ENCODE measurements around the gene ATP5IF1.

ATP5IF1 gene

DNA sequence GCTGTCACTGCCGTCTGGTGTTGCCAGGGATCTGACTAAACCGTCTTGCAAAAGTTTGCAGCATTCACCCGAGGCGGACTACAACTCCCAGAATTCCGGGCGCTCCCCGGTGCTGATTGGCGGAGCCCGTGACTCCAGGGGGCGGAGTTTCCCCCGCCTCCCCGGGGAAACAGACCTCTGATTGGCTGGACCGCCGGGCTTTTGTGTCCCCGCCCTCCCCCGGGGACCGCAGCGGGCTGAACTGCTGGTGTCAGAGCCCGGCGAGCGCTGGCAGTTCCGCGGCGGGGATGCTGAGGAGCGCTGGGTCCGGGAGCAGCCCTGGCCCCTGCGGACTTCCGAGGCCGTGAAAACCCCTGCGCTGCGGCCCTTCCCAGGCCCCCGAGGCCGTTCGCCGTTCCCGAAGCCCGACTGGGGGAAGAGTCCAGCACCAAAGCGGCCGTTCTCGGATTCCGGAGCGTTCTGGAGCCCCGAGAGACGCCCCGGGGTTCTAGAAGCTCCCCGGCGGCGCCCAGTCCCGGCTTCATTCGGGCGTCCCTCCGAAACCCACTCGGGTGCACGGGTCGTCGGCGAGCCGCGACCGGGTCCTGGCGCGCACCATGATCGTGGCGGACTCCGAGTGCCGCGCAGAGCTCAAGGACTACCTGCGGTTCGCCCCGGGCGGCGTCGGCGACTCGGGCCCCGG lies 23.5 kb downstream of the ATP5IF1 start, which contains the start of gene SESN2:
TSS of gene SESN2 (plus strand) at position 267 of the 682 bp plus-strand sequence. CDS start at position 597, 330 bp downstream.
- TF ChIP-seq POLR2AphosphoS5 (IDR thresholded peaks at IDR 0.05; ENCODE audit: low read depth) (peak; percentile 81; the same call in 1 of the 2 replicates), SPI1 (IDR thresholded peaks at IDR 0.05; ENCODE audit: borderline replicate concordance, low read depth) (no peak), GABPA (IDR thresholded peaks at IDR 0.05; ENCODE audit: low read depth) (no peak)
- TF ChIP-seq, protein P1, sequence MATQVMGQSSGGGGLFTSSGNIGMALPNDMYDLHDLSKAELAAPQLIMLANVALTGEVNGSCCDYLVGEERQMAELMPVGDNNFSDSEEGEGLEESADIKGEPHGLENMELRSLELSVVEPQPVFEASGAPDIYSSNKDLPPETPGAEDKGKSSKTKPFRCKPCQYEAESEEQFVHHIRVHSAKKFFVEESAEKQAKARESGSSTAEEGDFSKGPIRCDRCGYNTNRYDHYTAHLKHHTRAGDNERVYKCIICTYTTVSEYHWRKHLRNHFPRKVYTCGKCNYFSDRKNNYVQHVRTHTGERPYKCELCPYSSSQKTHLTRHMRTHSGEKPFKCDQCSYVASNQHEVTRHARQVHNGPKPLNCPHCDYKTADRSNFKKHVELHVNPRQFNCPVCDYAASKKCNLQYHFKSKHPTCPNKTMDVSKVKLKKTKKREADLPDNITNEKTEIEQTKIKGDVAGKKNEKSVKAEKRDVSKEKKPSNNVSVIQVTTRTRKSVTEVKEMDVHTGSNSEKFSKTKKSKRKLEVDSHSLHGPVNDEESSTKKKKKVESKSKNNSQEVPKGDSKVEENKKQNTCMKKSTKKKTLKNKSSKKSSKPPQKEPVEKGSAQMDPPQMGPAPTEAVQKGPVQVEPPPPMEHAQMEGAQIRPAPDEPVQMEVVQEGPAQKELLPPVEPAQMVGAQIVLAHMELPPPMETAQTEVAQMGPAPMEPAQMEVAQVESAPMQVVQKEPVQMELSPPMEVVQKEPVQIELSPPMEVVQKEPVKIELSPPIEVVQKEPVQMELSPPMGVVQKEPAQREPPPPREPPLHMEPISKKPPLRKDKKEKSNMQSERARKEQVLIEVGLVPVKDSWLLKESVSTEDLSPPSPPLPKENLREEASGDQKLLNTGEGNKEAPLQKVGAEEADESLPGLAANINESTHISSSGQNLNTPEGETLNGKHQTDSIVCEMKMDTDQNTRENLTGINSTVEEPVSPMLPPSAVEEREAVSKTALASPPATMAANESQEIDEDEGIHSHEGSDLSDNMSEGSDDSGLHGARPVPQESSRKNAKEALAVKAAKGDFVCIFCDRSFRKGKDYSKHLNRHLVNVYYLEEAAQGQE (IDR thresholded peaks at IDR 0.05; ENCODE audit: insufficient replicate concordance, low read depth): peak; percentile 48
- TF ChIP-seq, protein P2, sequence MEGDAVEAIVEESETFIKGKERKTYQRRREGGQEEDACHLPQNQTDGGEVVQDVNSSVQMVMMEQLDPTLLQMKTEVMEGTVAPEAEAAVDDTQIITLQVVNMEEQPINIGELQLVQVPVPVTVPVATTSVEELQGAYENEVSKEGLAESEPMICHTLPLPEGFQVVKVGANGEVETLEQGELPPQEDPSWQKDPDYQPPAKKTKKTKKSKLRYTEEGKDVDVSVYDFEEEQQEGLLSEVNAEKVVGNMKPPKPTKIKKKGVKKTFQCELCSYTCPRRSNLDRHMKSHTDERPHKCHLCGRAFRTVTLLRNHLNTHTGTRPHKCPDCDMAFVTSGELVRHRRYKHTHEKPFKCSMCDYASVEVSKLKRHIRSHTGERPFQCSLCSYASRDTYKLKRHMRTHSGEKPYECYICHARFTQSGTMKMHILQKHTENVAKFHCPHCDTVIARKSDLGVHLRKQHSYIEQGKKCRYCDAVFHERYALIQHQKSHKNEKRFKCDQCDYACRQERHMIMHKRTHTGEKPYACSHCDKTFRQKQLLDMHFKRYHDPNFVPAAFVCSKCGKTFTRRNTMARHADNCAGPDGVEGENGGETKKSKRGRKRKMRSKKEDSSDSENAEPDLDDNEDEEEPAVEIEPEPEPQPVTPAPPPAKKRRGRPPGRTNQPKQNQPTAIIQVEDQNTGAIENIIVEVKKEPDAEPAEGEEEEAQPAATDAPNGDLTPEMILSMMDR (IDR thresholded peaks at IDR 0.05; ENCODE audit: insufficient read depth, low read length): no peak
- Histone ChIP-seq H3K27me3 (ENCODE audit: insufficient read depth, poor library complexity, severe bottlenecking) (no peaks in the 10 kb centered on the region), H3K27ac (replicated peaks) (peak within 1 kb of the TSS; percentile 65), H3K4me3 (replicated peaks; ENCODE audit: insufficient read depth, low read length) (peak within 1 kb of the TSS; percentile 76)
- peak; percentile 95 to 99 for DNase-seq (ENCODE audit: low read depth in 1 of 2, low spot score in 1 of 2)

DNA sequence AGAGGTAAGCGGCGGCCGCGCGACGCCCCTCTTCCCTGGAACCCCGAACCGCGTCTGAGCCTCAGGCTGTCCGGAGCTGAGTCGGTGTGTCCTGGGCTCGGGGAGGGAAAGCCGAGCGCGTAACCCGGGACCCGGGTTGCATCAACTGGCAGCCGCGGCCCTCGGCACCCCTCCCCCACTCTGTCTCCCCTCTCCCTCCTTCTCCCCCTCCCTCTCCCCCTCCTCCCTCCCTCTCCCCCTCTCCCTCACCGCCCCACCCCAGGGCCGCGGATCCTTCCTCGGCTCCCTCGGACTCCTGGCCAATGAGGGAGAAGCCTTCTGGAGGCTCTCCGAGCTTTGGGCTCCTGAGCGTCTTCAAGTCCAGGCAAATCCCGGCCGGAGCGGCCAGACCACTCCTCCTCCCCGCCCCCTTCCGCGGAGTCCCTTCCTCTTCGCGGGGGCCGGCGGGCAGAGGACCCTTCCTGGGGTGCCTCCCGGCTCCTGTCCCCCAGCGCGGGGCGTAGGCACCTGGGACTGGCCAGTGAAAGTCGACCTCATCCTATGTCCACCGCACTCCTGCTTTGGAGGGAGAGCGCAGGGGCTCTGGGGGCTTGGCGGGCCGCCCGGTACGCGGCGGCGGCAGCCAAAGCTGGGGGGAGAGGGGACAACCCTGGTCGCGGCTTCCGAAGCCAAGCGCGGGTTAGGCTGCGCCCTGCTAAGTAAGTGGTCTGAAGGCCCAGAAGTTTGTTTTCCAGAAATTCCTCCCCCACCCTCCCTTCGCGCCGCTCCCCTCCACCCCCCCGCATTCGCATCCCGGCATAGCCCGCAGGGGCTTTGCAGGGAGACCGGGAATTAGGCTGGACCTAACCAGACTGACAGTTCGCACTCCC lies 24.2 kb downstream of the ATP5IF1 start:
- peak overlapping the region; percentile 57 for H3K27ac ChIP-seq (replicated peaks)
- peak; percentile 23 to 57 for DNase-seq (ENCODE audit: low read depth in 1 of 2, low spot score in 1 of 2)
- TF ChIP-seq, protein P1 (IDR thresholded peaks at IDR 0.05; ENCODE audit: insufficient replicate concordance, low read depth): no peak
- TF ChIP-seq SPI1 (IDR thresholded peaks at IDR 0.05; ENCODE audit: borderline replicate concordance, low read depth): no peak
- TF ChIP-seq, protein P2 (IDR thresholded peaks at IDR 0.05; ENCODE audit: insufficient read depth, low read length): no peak
- TF ChIP-seq POLR2AphosphoS5 (IDR thresholded peaks at IDR 0.05; ENCODE audit: low read depth): no peak
- TF ChIP-seq GABPA (IDR thresholded peaks at IDR 0.05; ENCODE audit: low read depth): no peak
- peak overlapping the region; percentile 76 for H3K4me3 ChIP-seq (replicated peaks; ENCODE audit: insufficient read depth, low read length)
- no peaks in the 10 kb centered on the region for H3K27me3 ChIP-seq (ENCODE audit: insufficient read depth, poor library complexity, severe bottlenecking)

DNA sequence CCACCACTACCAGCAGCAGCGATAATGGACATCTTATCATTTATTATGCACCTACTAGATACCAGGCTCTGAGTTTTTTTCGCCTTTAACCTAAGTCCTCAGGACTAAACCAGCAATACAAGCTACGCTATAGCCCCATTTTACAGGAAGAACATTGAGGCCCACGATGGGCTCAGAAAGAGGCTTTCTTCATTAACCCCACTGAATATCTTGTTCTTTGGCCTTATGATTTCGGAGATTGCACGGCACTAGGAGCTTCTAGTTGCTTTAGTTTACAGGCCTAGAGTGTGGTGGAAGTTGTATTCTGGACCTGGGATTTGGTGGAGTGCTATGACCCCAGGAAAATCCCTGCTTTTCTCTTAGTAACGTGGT lies 24.9 kb downstream of the ATP5IF1 start:
- Histone ChIP-seq H3K27me3 (ENCODE audit: insufficient read depth, poor library complexity, severe bottlenecking) (no peaks in the 10 kb centered on the region), H3K27ac (replicated peaks) (no peak overlapping the region), H3K4me3 (replicated peaks; ENCODE audit: insufficient read depth, low read length) (no peak overlapping the region)
- TF ChIP-seq, protein P1 (IDR thresholded peaks at IDR 0.05; ENCODE audit: insufficient replicate concordance, low read depth): no peak
- TF ChIP-seq SPI1 (IDR thresholded peaks at IDR 0.05; ENCODE audit: borderline replicate concordance, low read depth) (no peak), POLR2AphosphoS5 (IDR thresholded peaks at IDR 0.05; ENCODE audit: low read depth) (no peak), GABPA (IDR thresholded peaks at IDR 0.05; ENCODE audit: low read depth) (no peak)
- TF ChIP-seq, protein P2 (IDR thresholded peaks at IDR 0.05; ENCODE audit: insufficient read depth, low read length): no peak
- DNase-seq (ENCODE audit: low read depth in 1 of 2, low spot score in 1 of 2): no peak
